Measurements from ENCODE around the gene FOXI1.

Gene FOXI1

GRCh38 chr5:170075696-170076095, 30.0 kb upstream of the FOXI1 start:
- no peaks in the 10 kb centered on the region for H3K36me3 ChIP-seq (ENCODE audit: low read depth)
- ATAC-seq (ENCODE audit: low read depth) = no peak
- TF ChIP-seq CTCF (IDR thresholded peaks at IDR 0.05; ENCODE audit: poor library complexity, severe bottlenecking) = no peak

GRCh38 chr5:170076211-170076610, 29.5 kb upstream of the FOXI1 start:
- no peaks in the 10 kb centered on the region for H3K36me3 ChIP-seq (ENCODE audit: low read depth)
- no peak for TF ChIP-seq CTCF (IDR thresholded peaks at IDR 0.05; ENCODE audit: poor library complexity, severe bottlenecking)
- no peak for ATAC-seq (ENCODE audit: low read depth)
- no peaks in the 10 kb centered on the region for H3K9me3 ChIP-seq (ENCODE audit: severe bottlenecking)
- peaks cover 6% of the 10 kb centered on the region for H3K27me3 ChIP-seq (ENCODE audit: insufficient read depth, poor library complexity, severe bottlenecking)
- no peak overlapping the region for H3K4me3 ChIP-seq (ENCODE audit: severe bottlenecking)
- DNase-seq (ENCODE audit: low spot score) = no peak
- no peak overlapping the region for H3K27ac ChIP-seq (ENCODE audit: poor library complexity, severe bottlenecking)
- H3K4me1 ChIP-seq (ENCODE audit: insufficient read depth, poor library complexity, severe bottlenecking) = no peaks in the 10 kb centered on the region

More at GRCh38 chr5:170075696-170076095, 30.0 kb upstream of the FOXI1 start:
- Histone ChIP-seq H3K27ac (ENCODE audit: poor library complexity, severe bottlenecking) (no peak overlapping the region), H3K9me3 (ENCODE audit: severe bottlenecking) (no peaks in the 10 kb centered on the region), H3K4me3 (ENCODE audit: severe bottlenecking) (no peak overlapping the region), H3K4me1 (ENCODE audit: insufficient read depth, poor library complexity, severe bottlenecking) (no peaks in the 10 kb centered on the region), H3K27me3 (ENCODE audit: insufficient read depth, poor library complexity, severe bottlenecking) (peaks cover 6% of the 10 kb centered on the region)
- no peak for DNase-seq (ENCODE audit: low spot score)

- H3K4me3 ChIP-seq (ENCODE audit: severe bottlenecking) = no peak overlapping the region
- no peak for TF ChIP-seq CTCF (IDR thresholded peaks at IDR 0.05; ENCODE audit: poor library complexity, severe bottlenecking)
- ATAC-seq (ENCODE audit: low read depth) (no peak), DNase-seq (ENCODE audit: low spot score) (no peak)
- H3K9me3 ChIP-seq (ENCODE audit: severe bottlenecking) = no peaks in the 10 kb centered on the region
- H3K27me3 ChIP-seq (ENCODE audit: insufficient read depth, poor library complexity, severe bottlenecking) = peaks cover 6% of the 10 kb centered on the region
- H3K36me3 ChIP-seq (ENCODE audit: low read depth) = no peaks in the 10 kb centered on the region
- H3K4me1 ChIP-seq (ENCODE audit: insufficient read depth, poor library complexity, severe bottlenecking) = no peaks in the 10 kb centered on the region
- H3K27ac ChIP-seq (ENCODE audit: poor library complexity, severe bottlenecking) = no peak overlapping the region
Observed at GRCh38 chr5:170076739-170077138, 29.0 kb upstream of the FOXI1 start.

GRCh38 chr5:170077526-170077925, 28.2 kb upstream of the FOXI1 start:
- no peak for TF ChIP-seq CTCF (IDR thresholded peaks at IDR 0.05; ENCODE audit: poor library complexity, severe bottlenecking)
- H3K4me3 ChIP-seq (ENCODE audit: severe bottlenecking) = no peak overlapping the region
- no peak overlapping the region for H3K27ac ChIP-seq (ENCODE audit: poor library complexity, severe bottlenecking)
- H3K9me3 ChIP-seq (ENCODE audit: severe bottlenecking) = no peaks in the 10 kb centered on the region
- no peaks in the 10 kb centered on the region for H3K36me3 ChIP-seq (ENCODE audit: low read depth)
- DNase-seq (ENCODE audit: low spot score) (no peak), ATAC-seq (ENCODE audit: low read depth) (no peak)
- H3K4me1 ChIP-seq (ENCODE audit: insufficient read depth, poor library complexity, severe bottlenecking) = no peaks in the 10 kb centered on the region
- peaks cover 6% of the 10 kb centered on the region for H3K27me3 ChIP-seq (ENCODE audit: insufficient read depth, poor library complexity, severe bottlenecking)

- DNase-seq (ENCODE audit: low spot score) (no peak), ATAC-seq (ENCODE audit: low read depth) (no peak)
- H3K4me1 ChIP-seq (ENCODE audit: insufficient read depth, poor library complexity, severe bottlenecking) = no peaks in the 10 kb centered on the region
- TF ChIP-seq CTCF (IDR thresholded peaks at IDR 0.05; ENCODE audit: poor library complexity, severe bottlenecking) = no peak
- no peak overlapping the region for H3K27ac ChIP-seq (ENCODE audit: poor library complexity, severe bottlenecking)
- no peaks in the 10 kb centered on the region for H3K36me3 ChIP-seq (ENCODE audit: low read depth)
- H3K9me3 ChIP-seq (ENCODE audit: severe bottlenecking) = no peaks in the 10 kb centered on the region
- no peak overlapping the region for H3K4me3 ChIP-seq (ENCODE audit: severe bottlenecking)
- peaks cover 5% of the 10 kb centered on the region for H3K27me3 ChIP-seq (ENCODE audit: insufficient read depth, poor library complexity, severe bottlenecking)
Observed at GRCh38 chr5:170078458-170078857, 27.2 kb upstream of the FOXI1 start.

Measured in RWPE2 (cell line).